Naive thymus-derived CD8-positive, alpha-beta T cell (primary cell): Measurements from ENCODE around the gene LIG1. TPM values are rescaled to one million over a fixed set of nuclear protein-coding genes. Genes with fewer than 3 reads are reported as not detected.
"Not testable (repeated sequence)": the region's sequence is repeated elsewhere in the genome, so short reads cannot be mapped to it uniquely, and the experiment has no call there.

Source experiments
- ATAC-seq, 2 donors: fragments of 150-1000 bp; cut with Tn5 transposase in 1 of 2; sonication (Bioruptor Pico), chemical (Tn5 transposase) in 1 of 2; 1 replicate in 1 of 2; 2 replicates in 1 of 2; pipeline ENCODE4 v1.10.0; 2021; ENCODE audit warnings: mild to moderate bottlenecking in 2 of 2, moderate library complexity in 2 of 2
- POLR2A ChIA-PET: fragments of 350-600 bp; sonication (Branson Sonifier 250); formaldehyde crosslinking; loops from one replicate; lab custom pipeline; 2021; ENCODE audit warnings: antibody characterized with exemption; lab: Charles Lee
- DNase-seq, 10 donors: peaks; one replicate each; pipeline versions ENCODE4 v3.0.0 to v3.0.0-alpha.2; 2020 to 2022
- H3K27ac Mint-ChIP-seq, 10 donors: one replicate each; pipeline ENCODE4 v1.8.0; 2020 to 2022; ENCODE audit warnings: mild to moderate bottlenecking in 10 of 10, mixed read lengths in 10 of 10, moderate library complexity in 4 of 10, inconsistent platforms in 1 of 10
- H3K27me3 Mint-ChIP-seq, 5 donors: one replicate each; pipeline ENCODE4 v1.8.0; 2021 to 2022; ENCODE audit warnings: mixed read lengths in 5 of 5
- H3K36me3 Mint-ChIP-seq, 3 donors: one replicate each; pipeline ENCODE4 v1.8.0; 2020 to 2022; ENCODE audit warnings: mixed read lengths in 3 of 3, mild to moderate bottlenecking in 2 of 3, inconsistent platforms in 1 of 3
- H3K4me1 Mint-ChIP-seq, 4 donors: one replicate each; pipeline ENCODE4 v1.8.0; 2021 to 2022; ENCODE audit warnings: mixed read lengths in 4 of 4
- H3K4me3 Mint-ChIP-seq, 10 donors: one replicate each; pipeline ENCODE4 v1.8.0; 2020 to 2022; ENCODE audit warnings: mild to moderate bottlenecking in 10 of 10, mixed read lengths in 10 of 10, moderate library complexity in 6 of 10, inconsistent platforms in 1 of 10
- H3K9me3 Mint-ChIP-seq, 9 donors: one replicate each; pipeline ENCODE4 v1.8.0; 2020 to 2022; ENCODE audit warnings: mixed read lengths in 9 of 9, mild to moderate bottlenecking in 3 of 9, inconsistent platforms in 1 of 9, moderate library complexity in 1 of 9
- polyA plus RNA-seq, 3 donors: library from polyadenylated mRNA; unstranded; fragments of 300-500 nt; fragmentation: Illumina TruSeq; gene quantifications; one replicate each; pipeline ENCODE4 v1.2.3, GENCODE V29; 2021
- total RNA-seq, 8 experiments: library from RNA in 2 of 8; stranded (reverse) in 2 of 8; gene quantifications; one replicate each; pipeline ENCODE4 v1.2.3 and lab custom pipeline; 2021 to 2026

Gene LIG1
- total and polyA plus RNA-seq, 5 experiments from 2014 or later: 27.6 to 131 (median 32.8) TPM

DNA sequence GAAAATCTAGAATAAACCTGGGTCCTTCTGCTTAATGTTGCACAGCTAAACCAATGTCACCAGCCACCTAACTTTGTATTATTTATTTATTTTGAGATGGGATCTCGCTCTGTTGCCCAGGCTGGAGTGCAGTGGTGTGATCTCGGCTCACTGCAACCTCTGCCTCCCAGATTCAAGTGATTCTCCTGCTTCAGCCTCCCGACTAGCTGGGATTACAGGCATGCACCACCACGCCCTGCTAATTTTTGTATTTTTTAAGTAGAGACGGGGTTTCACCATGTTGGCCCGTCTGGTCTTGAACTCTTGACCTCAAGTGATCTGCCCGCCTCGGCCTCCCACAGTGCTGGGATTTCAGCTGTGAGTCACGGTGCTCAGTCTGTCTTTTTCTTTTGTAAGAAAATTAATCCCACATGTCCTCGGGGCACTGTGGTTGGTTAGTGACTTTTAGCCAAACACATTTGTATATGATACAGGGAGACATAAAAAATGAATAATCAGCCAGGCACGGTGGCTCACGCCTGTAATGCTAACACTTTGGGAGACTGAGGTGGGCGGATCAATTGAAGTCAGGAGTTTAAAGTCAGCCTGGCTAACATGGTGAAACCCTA, 78.9 kb downstream of the LIG1 start:
- POLR2A ChIA-PET, DNase-seq, H3K4me1 Mint-ChIP-seq, H3K27ac Mint-ChIP-seq, ATAC-seq, H3K4me3 Mint-ChIP-seq: not testable (repeated sequence)
- H3K36me3 Mint-ChIP-seq: peaks cover 2 to 28% (median 7%) of the 10 kb centered on the region in 3 donors
- peaks cover 0 to 52% (median 15%) of the 10 kb centered on the region in 5 donors for H3K27me3 Mint-ChIP-seq
- H3K9me3 Mint-ChIP-seq: peaks cover 4 to 34% (median 16%) of the 10 kb centered on the region in 9 donors

DNA sequence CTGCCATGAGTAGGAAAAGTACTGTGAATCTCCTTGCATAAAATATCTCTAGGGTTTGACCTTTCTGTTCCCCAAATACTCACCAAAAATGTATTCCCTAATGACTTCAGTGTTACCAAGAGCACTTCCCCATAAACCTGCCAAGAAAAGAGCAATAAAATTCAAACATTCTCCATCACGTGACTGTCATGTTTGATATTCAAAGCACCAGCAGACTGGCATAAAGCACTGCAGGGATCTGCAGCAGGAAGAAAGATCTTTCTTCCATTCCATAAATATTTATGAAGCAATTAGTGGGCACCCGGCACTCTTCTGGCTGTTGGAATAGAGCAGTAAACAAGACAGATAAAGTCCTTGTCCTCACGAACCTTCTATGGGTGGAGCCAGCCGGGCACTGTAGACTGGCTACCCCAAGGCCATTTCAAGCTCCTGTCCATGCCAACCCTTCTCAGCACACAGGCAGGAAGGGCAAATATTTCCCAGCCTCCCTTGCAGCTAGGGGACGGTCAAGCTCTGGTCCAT, 79.8 kb downstream of the LIG1 start:
- H3K4me3 Mint-ChIP-seq: no peak overlapping the region
- ATAC-seq (no peak), DNase-seq (no peak)
- peaks cover under 1 to 24% (median 5%) of the 10 kb centered on the region in 3 donors for H3K36me3 Mint-ChIP-seq
- H3K9me3 Mint-ChIP-seq: peaks cover 4 to 28% (median 16%) of the 10 kb centered on the region in 9 donors
- no peaks in the 10 kb centered on the region for H3K4me1 Mint-ChIP-seq
- peaks cover 0 to 45% (median 15%) of the 10 kb centered on the region in 5 donors for H3K27me3 Mint-ChIP-seq
- no peak overlapping the region for H3K27ac Mint-ChIP-seq
- POLR2A ChIA-PET: no interaction called here

GRCh38 chr19:48088991-48089390, 81.2 kb downstream of the LIG1 start:
- ATAC-seq, H3K4me3 Mint-ChIP-seq, DNase-seq, H3K27ac Mint-ChIP-seq, POLR2A ChIA-PET, H3K4me1 Mint-ChIP-seq: not testable (repeated sequence)
- Mint-ChIP-seq H3K9me3 (peaks cover 3 to 15% (median 8%) of the 10 kb centered on the region in 9 donors), H3K27me3 (peaks cover 0 to 41% (median 15%) of the 10 kb centered on the region in 5 donors), H3K36me3 (peaks cover 0 to 13% (median 2%) of the 10 kb centered on the region in 3 donors)

DNA sequence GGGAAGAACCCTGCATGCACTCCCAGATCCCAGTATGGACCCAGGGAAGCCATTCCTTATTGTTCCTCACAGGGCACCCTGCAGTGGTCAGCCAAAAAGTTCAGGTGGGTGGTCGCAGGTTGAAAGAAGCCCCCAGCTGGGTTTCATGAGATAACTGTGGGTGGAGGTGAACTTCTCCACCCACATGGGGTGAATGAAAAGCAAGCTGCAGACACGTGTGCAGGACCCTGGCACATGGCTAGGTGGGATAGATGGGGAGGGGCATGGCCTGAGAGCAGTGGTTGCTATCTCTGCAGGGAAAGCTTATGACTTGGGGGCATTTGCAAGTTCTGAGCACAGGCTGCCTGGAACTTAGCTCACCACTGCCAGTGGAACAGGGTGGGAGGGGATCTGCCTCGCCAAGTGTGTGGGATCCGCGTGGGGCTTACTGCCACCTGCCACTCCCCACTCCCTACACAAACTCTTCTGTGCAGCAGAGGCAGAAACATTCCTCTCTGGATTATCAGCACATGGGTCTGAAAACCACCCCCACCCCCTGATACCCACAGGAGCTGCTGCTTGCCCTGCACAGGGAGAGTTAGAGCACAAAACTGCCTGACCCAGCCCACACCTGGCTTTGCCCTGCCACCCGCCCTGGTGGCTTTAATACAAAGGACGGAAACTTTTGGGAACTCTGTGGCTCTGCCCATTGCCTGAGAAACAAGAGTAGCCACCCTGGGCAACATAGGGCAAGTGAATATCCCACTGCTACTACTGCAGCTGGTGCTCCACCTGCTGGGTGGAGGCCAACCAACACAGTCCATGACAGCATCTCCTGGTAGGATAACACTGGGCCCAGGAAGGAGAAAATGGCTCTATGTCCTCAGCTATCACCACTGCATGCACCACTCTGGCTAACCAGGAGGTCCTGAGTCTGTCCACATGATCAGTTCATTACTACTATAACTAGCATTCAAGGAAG, 84.0 kb downstream of the LIG1 start:
- Mint-ChIP-seq H3K27me3 (peaks cover 0 to 35% (median 15%) of the 10 kb centered on the region in 5 donors), H3K27ac (peak overlapping the region in 1 of 10 donors; percentile 41), H3K4me1 (no peaks in the 10 kb centered on the region), H3K9me3 (no peaks in the 10 kb centered on the region), H3K4me3 (no peak overlapping the region), H3K36me3 (no peaks in the 10 kb centered on the region)
- ATAC-seq (no peak), DNase-seq (no peak)
- POLR2A ChIA-PET: interaction anchor here (0.6 kb wide), 1 partner anchor 27 kb away, joined by 4 read pairs; no protein-coding TSS in a partner anchor

DNA sequence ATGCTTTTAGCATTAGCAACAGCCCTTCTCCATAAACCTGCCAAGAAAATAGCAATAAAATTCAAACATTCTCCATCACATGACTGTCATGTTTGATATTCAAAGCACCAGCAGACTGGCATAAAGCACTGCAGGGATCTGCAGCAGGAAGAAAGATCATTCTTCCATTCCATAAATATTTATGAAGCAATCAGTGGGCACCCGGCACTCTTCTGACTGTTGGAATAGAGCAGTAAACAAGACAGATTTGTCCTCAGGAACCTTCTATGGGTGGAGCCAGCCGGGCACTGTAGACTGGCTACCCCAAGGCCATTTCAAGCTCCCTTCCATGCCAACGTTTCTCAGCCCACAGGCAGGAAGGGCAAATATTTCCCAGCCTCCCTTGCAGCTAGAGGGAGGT, 85.1 kb downstream of the LIG1 start:
- H3K4me3 Mint-ChIP-seq: no peak overlapping the region
- POLR2A ChIA-PET: no interaction called here
- DNase-seq (no peak), ATAC-seq (no peak)
- no peaks in the 10 kb centered on the region for H3K36me3 Mint-ChIP-seq
- peaks cover 0 to 31% (median 13%) of the 10 kb centered on the region in 5 donors for H3K27me3 Mint-ChIP-seq
- H3K27ac Mint-ChIP-seq: no peak overlapping the region
- no peaks in the 10 kb centered on the region for H3K4me1 Mint-ChIP-seq
- no peaks in the 10 kb centered on the region for H3K9me3 Mint-ChIP-seq

GRCh38 chr19:48081106-48081505, 89.0 kb downstream of the LIG1 start:
- Mint-ChIP-seq H3K4me3 (no peak overlapping the region), H3K27me3 (peaks cover 0 to 16% (median 5%) of the 10 kb centered on the region in 5 donors), H3K27ac (no peak overlapping the region), H3K4me1 (no peaks in the 10 kb centered on the region), H3K9me3 (no peaks in the 10 kb centered on the region), H3K36me3 (peaks cover 0 to 4% (median 0%) of the 10 kb centered on the region in 3 donors)
- DNase-seq (no peak), ATAC-seq (no peak)
- POLR2A ChIA-PET: interaction anchor here (0.6 kb wide), 1 partner anchor 29 kb away, joined by 3 read pairs; the partner anchor contains the start of gene PLA2G4C

GRCh38 chr19:48070177-48070769, 99.9 kb downstream of the LIG1 start:
- ATAC-seq, H3K27ac Mint-ChIP-seq, DNase-seq, H3K4me1 Mint-ChIP-seq, H3K36me3 Mint-ChIP-seq, POLR2A ChIA-PET, H3K4me3 Mint-ChIP-seq, H3K9me3 Mint-ChIP-seq: not testable (repeated sequence)
- peaks cover 0 to 23% (median 0%) of the 10 kb centered on the region in 5 donors for H3K27me3 Mint-ChIP-seq

GRCh38 chr19:48069435-48069834, 100.7 kb downstream of the LIG1 start:
- POLR2A ChIA-PET: no interaction called here
- H3K36me3 Mint-ChIP-seq: no peaks in the 10 kb centered on the region

More at GRCh38 chr19:48069435-48069834, 100.7 kb downstream of the LIG1 start:
- Mint-ChIP-seq H3K4me3 (no peak overlapping the region), H3K4me1 (no peaks in the 10 kb centered on the region), H3K27me3 (peaks cover 0 to 21% (median 2%) of the 10 kb centered on the region in 5 donors), H3K9me3 (peaks cover 0 to 4% (median 0%) of the 10 kb centered on the region in 9 donors), H3K27ac (no peak overlapping the region)
- DNase-seq (no peak), ATAC-seq (no peak)

Other genes with a start within 250 kb of the LIG1 start
- not detected for gene BSPH1, start 178.2 kb downstream of the LIG1 start, total RNA-seq
- gene BSPH1, start 178.2 kb downstream of the LIG1 start, polyA plus RNA-seq: not detected
- gene ELSPBP1, start 175.7 kb downstream of the LIG1 start, total RNA-seq: not detected
- gene ELSPBP1, start 175.7 kb downstream of the LIG1 start, polyA plus RNA-seq: not detected
- gene CABP5, start 126.3 kb downstream of the LIG1 start, total RNA-seq: not detected
- not detected for gene CABP5, start 126.3 kb downstream of the LIG1 start, polyA plus RNA-seq
- 1 to 10 TPM; 1.6 to 2.7 TPM for gene PLA2G4C, start 59.5 kb downstream of the LIG1 start, total RNA-seq
- gene PLA2G4C, start 59.5 kb downstream of the LIG1 start, polyA plus RNA-seq: under 1 TPM in 2 of 3 donors, not detected in 1; 0.39 to 0.74 TPM
- 1 to 10 TPM; 8.9 to 9.4 TPM for gene ZSWIM9, start 336 bp upstream of the LIG1 start, total RNA-seq
- 1 to 10 TPM in 1 of 3 donors, under 1 TPM in 2; 0.26 to 1.2 (median 0.91) TPM for gene ZSWIM9, start 336 bp upstream of the LIG1 start, polyA plus RNA-seq
- gene CARD8, start 85.6 kb upstream of the LIG1 start, total RNA-seq: 100 to 1,000 TPM; 301 to 314 TPM
- 100 to 1,000 TPM in 1 of 3 donors, 10 to 100 TPM in 2; 73.3 to 104 (median 87.7) TPM for gene CARD8, start 85.6 kb upstream of the LIG1 start, polyA plus RNA-seq
- not detected for gene ZNF114, start 99.7 kb upstream of the LIG1 start, total RNA-seq
- gene ZNF114, start 99.7 kb upstream of the LIG1 start, polyA plus RNA-seq: under 1 TPM in 1 of 3 donors, not detected in 2; 0.17 TPM
- 100 to 1,000 TPM; 275 to 277 TPM for gene EMP3, start 155.2 kb upstream of the LIG1 start, total RNA-seq
- gene EMP3, start 155.2 kb upstream of the LIG1 start, polyA plus RNA-seq: 100 to 1,000 TPM; 514 to 721 (median 617) TPM
- 10 to 100 TPM; 25.0 to 29.4 TPM for gene TMEM143, start 193.6 kb upstream of the LIG1 start, total RNA-seq
- gene TMEM143, start 193.6 kb upstream of the LIG1 start, polyA plus RNA-seq: 10 to 100 TPM in 1 of 3 donors, 1 to 10 TPM in 2; 3.9 to 10.7 (median 4.9) TPM
- not detected for gene SYNGR4, start 194.0 kb upstream of the LIG1 start, total RNA-seq
- gene SYNGR4, start 194.0 kb upstream of the LIG1 start, polyA plus RNA-seq: not detected
- gene KDELR1, start 221.2 kb upstream of the LIG1 start, total RNA-seq: 10 to 100 TPM; 49.6 TPM
- 10 to 100 TPM; 21.3 to 24.8 (median 22.5) TPM for gene KDELR1, start 221.2 kb upstream of the LIG1 start, polyA plus RNA-seq
- under 1 TPM; 0.08 to 0.11 TPM for gene GRIN2D, start 223.3 kb upstream of the LIG1 start, total RNA-seq
- not detected for gene GRIN2D, start 223.3 kb upstream of the LIG1 start, polyA plus RNA-seq